GM21381 (cell line): ENCODE measurements around the gene DNAJA4.

Experiments
- ATAC-seq: cut with Tn5 transposase; IDR thresholded peaks from one replicate; pipeline ENCODE4 v1.9.1; 2021; ENCODE audit warnings: mild to moderate bottlenecking, moderate library complexity; ENCODE audit not compliant: unreplicated experiment

Gene DNAJA4

GRCh38 chr15:78264304-78265136 lies at the start of gene DNAJA4:
Gene DNAJA4, plus strand, starts transcription at chr15:78264562. Its CDS starts 202 bp downstream, at chr15:78264764.
- ATAC-seq, result no peak

- no peak for ATAC-seq
Measured at GRCh38 chr15:78216276-78217104, 47.9 kb upstream of the DNAJA4 start.

GRCh38 chr15:78220713-78221112 lies 43.6 kb upstream of the DNAJA4 start:
- ATAC-seq, result no peak

- no peak for ATAC-seq
Measured at GRCh38 chr15:78222745-78223395, 41.5 kb upstream of the DNAJA4 start.

GRCh38 chr15:78223396-78224022 lies 40.9 kb upstream of the DNAJA4 start:
- no peak for ATAC-seq

GRCh38 chr15:78224023-78224411 lies 40.3 kb upstream of the DNAJA4 start:
- no peak for ATAC-seq

GRCh38 chr15:78225783-78226541 lies 38.4 kb upstream of the DNAJA4 start:
- peak; percentile 75 for ATAC-seq

GRCh38 chr15:78228356-78228996 lies 35.9 kb upstream of the DNAJA4 start:
- no peak for ATAC-seq

- no peak for ATAC-seq
Measured at GRCh38 chr15:78229431-78230406, 34.6 kb upstream of the DNAJA4 start.

GRCh38 chr15:78232951-78233350 lies 31.4 kb upstream of the DNAJA4 start:
- ATAC-seq, result no peak

- ATAC-seq, result no peak
Measured at GRCh38 chr15:78233496-78233895, 30.9 kb upstream of the DNAJA4 start.

- no peak for ATAC-seq
Measured at GRCh38 chr15:78234515-78235040, 29.8 kb upstream of the DNAJA4 start, which contains the start of gene ACSBG1. Gene ACSBG1, minus strand, starts transcription at chr15:78234565. Its CDS starts 64 bp downstream, at chr15:78234501.

- ATAC-seq, result no peak
Measured at GRCh38 chr15:78236491-78236890, 27.9 kb upstream of the DNAJA4 start.

- no peak for ATAC-seq
Measured at GRCh38 chr15:78237146-78237545, 27.2 kb upstream of the DNAJA4 start.

GRCh38 chr15:78239811-78240210 lies 24.6 kb upstream of the DNAJA4 start:
- no peak for ATAC-seq

GRCh38 chr15:78241017-78241416 lies 23.3 kb upstream of the DNAJA4 start:
- no peak for ATAC-seq

- ATAC-seq, result no peak
Measured at GRCh38 chr15:78242128-78242527, 22.2 kb upstream of the DNAJA4 start.

GRCh38 chr15:78243058-78243457 lies 21.3 kb upstream of the DNAJA4 start:
- ATAC-seq, result no peak
